GM12878 (cell line): ENCODE data around the gene ZBTB34.

ENCODE experiments used
- EP300 ChIP-seq, 2 experiments: fragments of 150-350 bp in 1 of 2; IDR thresholded peaks; 2 replicates each; pipeline ENCODE4 v1.6.1; 2011 to 2012; ENCODE audit warnings: low read depth in 2 of 2, low read length in 2 of 2, borderline replicate concordance in 1 of 2, improper control_type of control experiment in 1 of 2, inconsistent platforms in 1 of 2; ENCODE audit not compliant: control insufficient read depth in 1 of 2
- POU2F2 ChIP-seq: IDR thresholded peaks from 3 replicates; pipeline ENCODE4 v1.6.1; 2011; ENCODE audit warnings: low read depth, mild to moderate bottlenecking, low read length, borderline replicate concordance
- RFX5 ChIP-seq: IDR thresholded peaks from 2 replicates; pipeline ENCODE4 v1.6.1; 2011; ENCODE audit warnings: low read depth, low read length, improper control_type of control experiment
- ZNF274 ChIP-seq: IDR thresholded peaks from one replicate; pipeline ENCODE4 v1.8.0; 2011; ENCODE audit not compliant: insufficient read length, insufficient read depth
- ZSCAN29 ChIP-seq: fragments of 450-650 bp; IDR thresholded peaks from 2 replicates; pipeline ENCODE4 v1.6.1; 2017; ENCODE audit warnings: mild to moderate bottlenecking, moderate library complexity
- TF ChIP-seq, protein P1 (sequence below): IDR thresholded peaks from 2 replicates; pipeline ENCODE4 v1.6.1; 2012; ENCODE audit warnings: low read length, inconsistent platforms

DNA sequence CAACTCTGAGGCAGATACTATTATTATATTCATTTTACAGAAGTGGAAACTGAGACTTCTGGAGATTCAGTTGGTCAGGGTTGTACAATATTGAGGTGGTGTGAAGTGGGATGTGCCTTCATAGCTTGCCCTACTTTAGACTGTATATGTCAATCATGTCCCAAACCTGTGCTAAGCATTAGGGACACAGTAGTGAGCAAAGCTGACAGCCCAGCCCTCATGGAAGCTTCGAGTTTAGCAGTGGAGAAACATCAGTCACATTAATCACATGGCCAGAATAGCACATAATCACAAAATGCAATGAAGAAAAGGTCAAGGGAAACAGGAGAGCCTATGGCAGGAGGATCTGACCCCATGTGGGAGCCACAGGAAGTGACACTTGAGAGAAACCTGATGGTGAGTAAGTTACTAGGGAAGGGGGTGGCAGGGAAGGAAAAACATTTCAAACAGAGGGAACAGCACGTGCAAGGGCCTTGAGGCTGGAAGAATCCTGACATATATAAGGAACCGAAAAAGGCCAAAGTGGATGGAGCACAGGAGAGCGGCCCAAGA is 33.7 kb downstream of the ZBTB34 start:
- TF ChIP-seq RFX5 (no peak), POU2F2 (no peak), ZNF274 (no peak), EP300 (IDR thresholded peaks at IDR 0.05; ENCODE audit: borderline replicate concordance in 1 of 2, control insufficient read depth in 1 of 2, low read depth in 2 of 2, low read length in 2 of 2) (no peak), ZSCAN29 (no peak)
- TF ChIP-seq, protein P1, sequence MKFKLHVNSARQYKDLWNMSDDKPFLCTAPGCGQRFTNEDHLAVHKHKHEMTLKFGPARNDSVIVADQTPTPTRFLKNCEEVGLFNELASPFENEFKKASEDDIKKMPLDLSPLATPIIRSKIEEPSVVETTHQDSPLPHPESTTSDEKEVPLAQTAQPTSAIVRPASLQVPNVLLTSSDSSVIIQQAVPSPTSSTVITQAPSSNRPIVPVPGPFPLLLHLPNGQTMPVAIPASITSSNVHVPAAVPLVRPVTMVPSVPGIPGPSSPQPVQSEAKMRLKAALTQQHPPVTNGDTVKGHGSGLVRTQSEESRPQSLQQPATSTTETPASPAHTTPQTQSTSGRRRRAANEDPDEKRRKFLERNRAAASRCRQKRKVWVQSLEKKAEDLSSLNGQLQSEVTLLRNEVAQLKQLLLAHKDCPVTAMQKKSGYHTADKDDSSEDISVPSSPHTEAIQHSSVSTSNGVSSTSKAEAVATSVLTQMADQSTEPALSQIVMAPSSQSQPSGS: no peak
